ENCODE measurements around the gene AZIN2. TPM values are rescaled to one million over a fixed set of nuclear protein-coding genes. Genes with fewer than 3 reads are reported as not detected.

The AZIN2 gene
- total RNA-seq = 0.54 and 2.3 TPM in 2 replicates

DNA sequence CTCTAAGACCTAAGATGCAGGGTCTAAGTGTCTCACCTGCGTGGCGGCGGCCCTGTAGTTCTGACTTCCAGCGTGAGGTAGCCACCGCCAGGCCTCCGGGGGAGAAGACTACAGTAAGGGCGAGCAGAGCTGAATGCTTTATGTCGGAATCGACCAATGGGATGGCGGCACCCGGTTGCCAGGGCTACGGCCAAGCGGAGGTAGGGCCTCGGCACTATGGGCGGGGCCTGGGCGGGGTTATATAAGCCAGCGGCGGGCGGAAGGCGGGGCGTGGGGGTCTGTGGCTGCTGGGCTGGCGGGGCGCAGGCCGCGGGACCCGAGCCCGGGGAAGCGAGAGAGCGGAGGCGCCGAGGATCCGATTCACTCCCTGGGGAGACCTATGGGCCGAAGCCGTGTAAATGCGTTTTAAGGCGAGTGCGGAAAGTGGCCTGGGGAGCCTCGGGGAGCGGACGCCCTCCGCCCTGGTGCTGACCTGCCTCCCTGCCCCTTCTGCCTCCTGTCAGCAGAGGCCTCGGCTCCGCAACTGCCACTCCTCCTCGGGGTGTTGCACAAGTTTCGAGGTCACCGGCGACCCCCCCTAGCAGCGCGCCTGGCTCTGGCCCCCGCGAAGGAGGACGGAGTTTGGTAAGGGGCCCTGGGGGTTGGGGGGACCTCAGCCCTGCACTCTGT lies at the start of gene AZIN2:
Gene AZIN2 (plus strand): TSS at position 269 of the 669 bp plus-strand sequence. CDS start 1,097 bp downstream, outside the sequence.

DNA sequence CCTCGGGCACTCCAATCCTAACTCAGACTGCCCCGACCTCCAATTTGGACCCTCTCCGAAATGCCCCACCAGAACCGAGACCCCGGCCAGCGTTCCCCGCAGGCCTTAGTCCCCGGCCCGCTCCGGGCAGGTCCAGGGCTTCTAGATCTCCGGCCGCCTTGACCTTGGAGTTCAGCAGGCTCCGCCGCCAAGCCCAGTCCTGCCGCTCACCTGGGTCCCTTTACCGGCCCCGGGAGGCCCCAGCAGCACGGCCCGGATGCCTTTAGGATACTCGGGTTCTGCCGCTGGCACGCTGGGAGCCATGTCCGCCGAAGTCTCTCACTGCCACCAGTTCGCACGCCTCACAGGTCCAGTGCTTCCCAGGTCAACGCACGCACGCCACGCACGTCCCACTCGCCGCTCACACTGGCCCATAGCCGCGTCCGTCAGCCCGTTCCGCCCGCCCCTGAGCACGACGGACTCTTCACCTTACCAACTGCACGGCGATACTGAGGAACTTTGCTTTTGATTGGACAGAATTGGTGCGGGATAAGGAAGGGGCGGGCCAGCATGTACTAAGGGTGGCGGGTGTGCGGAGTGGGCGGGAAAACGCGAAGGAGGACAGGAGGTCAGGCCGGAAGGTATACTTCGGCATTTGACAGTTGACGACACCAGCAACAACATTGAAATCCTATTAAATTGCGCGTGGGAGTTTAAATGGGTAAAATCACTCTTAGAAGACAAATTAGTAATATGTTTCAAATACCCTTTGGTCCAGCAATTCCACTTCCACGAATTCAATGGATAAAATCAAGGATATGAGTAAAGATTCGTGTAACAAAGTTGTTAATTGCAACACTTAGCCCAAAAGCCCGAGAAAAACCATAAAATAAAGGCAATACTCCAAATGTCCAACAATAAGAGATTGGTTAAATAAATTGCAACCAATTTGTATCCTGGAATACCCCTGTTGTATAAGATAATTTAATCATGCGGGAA lies 44.1 kb upstream of the AZIN2 start, which contains the start of gene AK2:
Gene AK2 (minus strand): TSS at position 358 of the 978 bp plus-strand sequence. CDS start 55 bp downstream, at position 303.

Other genes with a start within 250 kb of the AZIN2 start
- under 0.01 and 0.17 TPM in 2 replicates for gene FNDC5, start 210.2 kb upstream of the AZIN2 start, total RNA-seq
- not detected in 2 replicates for gene HPCA, start 194.7 kb upstream of the AZIN2 start, total RNA-seq
- 9.1 and 10.2 TPM in 2 replicates for gene TMEM54, start 179.8 kb upstream of the AZIN2 start, total RNA-seq
- 10.7 and 12.1 TPM in 2 replicates for gene RNF19B, start 116.3 kb upstream of the AZIN2 start, total RNA-seq
- gene AK2, start 44.3 kb upstream of the AZIN2 start, total RNA-seq = 69.0 and 74.4 TPM in 2 replicates
- 1.4 and 2.1 TPM in 2 replicates for gene TRIM62, start 100.9 kb downstream of the AZIN2 start, total RNA-seq
- gene ZNF362, start 175.3 kb downstream of the AZIN2 start, total RNA-seq = 6.3 and 7.2 TPM in 2 replicates
- 0.09 TPM in 1 of 2 replicates, not detected in the other for gene A3GALT2, start 239.9 kb downstream of the AZIN2 start, total RNA-seq

All from dermis lymphatic vessel endothelial cell (primary cell).